ENCODE data around the gene IGF2BP3.

DNA sequence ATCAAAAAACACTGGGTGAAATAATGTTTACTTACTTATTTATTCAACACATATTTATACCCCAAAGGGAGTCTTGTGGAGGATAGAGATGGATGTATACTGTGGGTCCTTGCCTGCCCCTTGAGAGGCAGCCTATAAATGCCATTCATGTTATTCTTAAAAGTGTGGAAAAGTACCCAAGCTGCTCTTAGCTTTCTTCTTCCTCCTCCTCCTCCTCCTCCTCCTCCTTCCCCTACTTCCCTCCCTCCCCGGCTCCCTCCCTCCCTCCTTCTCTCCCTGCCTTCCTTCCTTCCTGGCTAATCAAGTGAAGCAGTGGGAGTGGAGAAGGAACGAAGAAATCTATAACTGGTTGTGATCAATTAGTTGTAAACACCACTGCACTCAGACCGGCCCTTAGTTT, 21.2 kb upstream of the IGF2BP3 start:
- TF ChIP-seq, protein P1, sequence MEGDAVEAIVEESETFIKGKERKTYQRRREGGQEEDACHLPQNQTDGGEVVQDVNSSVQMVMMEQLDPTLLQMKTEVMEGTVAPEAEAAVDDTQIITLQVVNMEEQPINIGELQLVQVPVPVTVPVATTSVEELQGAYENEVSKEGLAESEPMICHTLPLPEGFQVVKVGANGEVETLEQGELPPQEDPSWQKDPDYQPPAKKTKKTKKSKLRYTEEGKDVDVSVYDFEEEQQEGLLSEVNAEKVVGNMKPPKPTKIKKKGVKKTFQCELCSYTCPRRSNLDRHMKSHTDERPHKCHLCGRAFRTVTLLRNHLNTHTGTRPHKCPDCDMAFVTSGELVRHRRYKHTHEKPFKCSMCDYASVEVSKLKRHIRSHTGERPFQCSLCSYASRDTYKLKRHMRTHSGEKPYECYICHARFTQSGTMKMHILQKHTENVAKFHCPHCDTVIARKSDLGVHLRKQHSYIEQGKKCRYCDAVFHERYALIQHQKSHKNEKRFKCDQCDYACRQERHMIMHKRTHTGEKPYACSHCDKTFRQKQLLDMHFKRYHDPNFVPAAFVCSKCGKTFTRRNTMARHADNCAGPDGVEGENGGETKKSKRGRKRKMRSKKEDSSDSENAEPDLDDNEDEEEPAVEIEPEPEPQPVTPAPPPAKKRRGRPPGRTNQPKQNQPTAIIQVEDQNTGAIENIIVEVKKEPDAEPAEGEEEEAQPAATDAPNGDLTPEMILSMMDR (conservative IDR thresholded peaks at IDR 0.05 in 1 of 2, IDR thresholded peaks at IDR 0.05 in 1 of 2; ENCODE audit: low read depth in 1 of 2, low read length in 2 of 2): no peak
- no peak for TF ChIP-seq EZH2 (IDR thresholded peaks at IDR 0.05; ENCODE audit: low read length, missing control alignments)
